Measurements from ENCODE around the gene KRTAP5-1.

Gene KRTAP5-1

GRCh38 chr11:1548221-1549070 is 36.6 kb downstream of the KRTAP5-1 start:
- no peak for DNase-seq (ENCODE audit: insufficient read length, low spot score)

DNA sequence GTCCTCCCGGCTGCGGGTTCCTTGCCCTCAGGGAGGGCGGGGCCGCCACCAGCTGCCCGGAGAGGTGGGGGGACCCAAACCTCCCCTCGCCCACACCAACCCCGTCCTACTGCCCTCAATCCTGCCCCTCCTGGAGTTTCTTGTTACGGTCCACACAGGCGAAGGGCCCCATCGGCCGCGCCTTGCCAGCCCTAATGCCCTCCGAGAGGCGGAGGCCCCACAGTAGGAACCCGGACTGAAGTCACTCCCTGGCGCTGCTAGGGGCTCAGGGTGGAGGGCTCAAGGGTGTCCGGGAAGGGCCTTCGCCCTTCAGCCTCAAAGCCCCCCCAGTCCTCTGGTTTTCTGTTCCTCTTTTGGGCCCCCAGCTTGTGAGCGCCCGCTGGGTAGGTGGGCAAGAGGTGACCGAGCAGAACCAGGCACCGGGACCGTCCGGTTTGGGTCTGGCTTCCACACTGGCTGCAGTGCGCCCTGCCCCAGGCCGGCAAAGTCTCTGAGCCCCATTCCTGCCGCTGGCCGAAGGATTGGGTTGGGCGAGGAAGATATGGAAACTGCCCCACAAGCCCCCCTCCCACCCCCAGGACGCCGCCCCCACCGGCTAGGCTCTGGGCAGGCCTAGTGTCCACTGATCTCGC is 37.5 kb downstream of the KRTAP5-1 start:
- DNase-seq (ENCODE audit: insufficient read length, low spot score) (no peak), FAIRE-seq (no peak)
- TF ChIP-seq, protein P1, sequence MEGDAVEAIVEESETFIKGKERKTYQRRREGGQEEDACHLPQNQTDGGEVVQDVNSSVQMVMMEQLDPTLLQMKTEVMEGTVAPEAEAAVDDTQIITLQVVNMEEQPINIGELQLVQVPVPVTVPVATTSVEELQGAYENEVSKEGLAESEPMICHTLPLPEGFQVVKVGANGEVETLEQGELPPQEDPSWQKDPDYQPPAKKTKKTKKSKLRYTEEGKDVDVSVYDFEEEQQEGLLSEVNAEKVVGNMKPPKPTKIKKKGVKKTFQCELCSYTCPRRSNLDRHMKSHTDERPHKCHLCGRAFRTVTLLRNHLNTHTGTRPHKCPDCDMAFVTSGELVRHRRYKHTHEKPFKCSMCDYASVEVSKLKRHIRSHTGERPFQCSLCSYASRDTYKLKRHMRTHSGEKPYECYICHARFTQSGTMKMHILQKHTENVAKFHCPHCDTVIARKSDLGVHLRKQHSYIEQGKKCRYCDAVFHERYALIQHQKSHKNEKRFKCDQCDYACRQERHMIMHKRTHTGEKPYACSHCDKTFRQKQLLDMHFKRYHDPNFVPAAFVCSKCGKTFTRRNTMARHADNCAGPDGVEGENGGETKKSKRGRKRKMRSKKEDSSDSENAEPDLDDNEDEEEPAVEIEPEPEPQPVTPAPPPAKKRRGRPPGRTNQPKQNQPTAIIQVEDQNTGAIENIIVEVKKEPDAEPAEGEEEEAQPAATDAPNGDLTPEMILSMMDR (IDR thresholded peaks at IDR 0.05; ENCODE audit: insufficient read depth, missing control alignments): no peak

More at GRCh38 chr11:1548221-1549070, 36.6 kb downstream of the KRTAP5-1 start:
- TF ChIP-seq, protein P1 (IDR thresholded peaks at IDR 0.05; ENCODE audit: insufficient read depth, missing control alignments): no peak
- FAIRE-seq: no peak

GRCh38 chr11:1546536-1547466 is 38.3 kb downstream of the KRTAP5-1 start:
- TF ChIP-seq, protein P1 (IDR thresholded peaks at IDR 0.05; ENCODE audit: insufficient read depth, missing control alignments): peak; percentile 51
- DNase-seq (ENCODE audit: insufficient read length, low spot score) (peak; percentile 49), FAIRE-seq (no peak)

- TF ChIP-seq, protein P1 (IDR thresholded peaks at IDR 0.05; ENCODE audit: insufficient read depth, missing control alignments): no peak
- DNase-seq (ENCODE audit: insufficient read length, low spot score): no peak
- no peak for FAIRE-seq
Observed at GRCh38 chr11:1546077-1546535, 39.0 kb downstream of the KRTAP5-1 start.

DNA sequence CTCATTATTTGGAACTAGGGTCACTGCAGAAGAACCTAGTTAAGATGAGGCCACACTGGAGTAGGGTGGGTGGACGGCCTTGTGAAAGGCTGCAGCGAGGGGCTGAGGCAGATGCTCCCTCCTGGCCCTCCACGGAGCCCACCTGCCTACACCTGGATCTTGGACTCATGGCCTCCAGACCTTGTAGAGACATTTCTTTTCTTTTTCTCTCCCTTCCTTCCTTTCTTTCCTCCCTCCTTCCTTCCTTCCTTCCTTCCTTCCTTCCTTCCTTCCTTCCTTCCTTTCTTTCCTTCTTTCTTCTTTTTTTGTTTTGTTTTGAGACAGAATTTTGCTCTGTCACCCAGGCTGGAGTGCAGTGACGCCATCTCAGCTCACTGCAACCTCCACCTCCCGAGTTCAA is 39.7 kb downstream of the KRTAP5-1 start:
- TF ChIP-seq, protein P1 (IDR thresholded peaks at IDR 0.05; ENCODE audit: insufficient read depth, missing control alignments): no peak
- DNase-seq (ENCODE audit: insufficient read length, low spot score): no peak
- no peak for FAIRE-seq

- TF ChIP-seq, protein P1 (IDR thresholded peaks at IDR 0.05; ENCODE audit: insufficient read depth, missing control alignments): no peak
- FAIRE-seq (no peak), DNase-seq (ENCODE audit: insufficient read length, low spot score) (no peak)
Observed at GRCh38 chr11:1544536-1544935, 40.5 kb downstream of the KRTAP5-1 start.

All from D721Med (cell line).